Loucy (cell line): Measurements from ENCODE around the gene PGBD5.

Experiments
- CTCF ChIP-seq: fragments of 200-600 bp; sonication (generic); conservative IDR thresholded peaks from 2 replicates; pipeline ENCODE4 v1.5.1; 2014; ENCODE audit warnings: mild to moderate bottlenecking, antibody characterized with exemption, low read length
- EZH2phosphoT487 ChIP-seq: fragments of 200-600 bp; IDR thresholded peaks from 2 replicates; pipeline ENCODE4 v1.6.1; 2018; ENCODE audit warnings: antibody characterized with exemption, mild to moderate bottlenecking, moderate library complexity, borderline replicate concordance

DNA sequence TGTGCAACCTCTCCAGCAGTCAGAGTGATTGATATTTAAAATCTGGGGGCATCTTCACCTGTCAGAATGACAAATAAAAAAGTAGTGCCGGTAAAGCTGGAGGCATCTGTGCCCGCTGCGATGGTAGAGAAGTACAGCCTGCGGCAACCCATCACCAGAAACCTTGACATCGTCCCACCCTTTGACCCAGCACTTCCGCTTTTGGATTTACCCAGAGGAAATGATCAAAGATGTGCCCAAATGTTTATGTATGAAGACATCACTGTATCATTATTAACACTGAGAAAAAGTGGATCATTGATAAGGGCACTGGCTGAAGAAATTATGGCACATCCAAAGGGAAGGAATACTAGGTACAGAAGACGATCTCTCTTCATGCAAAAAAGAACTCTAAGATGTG is 96.0 kb downstream of the PGBD5 start:
- no peak for TF ChIP-seq CTCF
- TF ChIP-seq EZH2phosphoT487 = no peak
